Dermis blood vessel endothelial cell (primary cell): Measurements from ENCODE around the gene BDKRB1. TPM values are rescaled to one million over a fixed set of nuclear protein-coding genes. Genes with fewer than 3 reads are reported as not detected.
"Not testable (repeated sequence)": the region's sequence is repeated elsewhere in the genome, so short reads cannot be mapped to it uniquely, and the experiment has no call there.

ENCODE experiments used
- DNase-seq: peaks from one replicate; pipeline ENCODE4 v3.0.0; 2010
- total RNA-seq: library from RNA; depleted of rRNA; stranded (reverse); fragments of >200 nt; gene quantifications from 2 replicates; pipeline ENCODE4 v1.2.3, GENCODE V29; 2014

Gene BDKRB1
- total RNA-seq, 1 donor from 2014 or later, result not detected

DNA sequence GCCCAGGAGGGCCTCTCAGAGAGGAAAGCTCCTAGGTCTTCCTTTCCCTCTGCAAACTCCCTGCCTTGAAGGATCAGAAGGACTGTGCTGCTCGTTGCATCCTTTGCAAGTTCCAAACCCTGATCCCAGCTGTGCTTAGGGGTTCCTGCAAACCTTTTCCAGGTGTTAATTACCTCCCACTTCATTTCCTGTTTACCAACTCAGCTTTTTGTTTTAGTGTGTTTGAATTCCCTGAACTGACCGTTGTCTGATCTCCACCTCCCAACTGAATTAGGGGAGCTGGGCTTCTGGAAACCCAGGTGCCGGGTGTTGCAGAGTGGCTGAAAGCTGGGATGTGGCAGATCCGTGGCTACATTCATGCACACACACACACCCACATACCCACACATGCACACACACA, 20.6 kb upstream of the BDKRB1 start:
- no peak for DNase-seq

- no peak for DNase-seq
Measured at GRCh38 chr14:96237641-96238040, 18.4 kb upstream of the BDKRB1 start.

DNA sequence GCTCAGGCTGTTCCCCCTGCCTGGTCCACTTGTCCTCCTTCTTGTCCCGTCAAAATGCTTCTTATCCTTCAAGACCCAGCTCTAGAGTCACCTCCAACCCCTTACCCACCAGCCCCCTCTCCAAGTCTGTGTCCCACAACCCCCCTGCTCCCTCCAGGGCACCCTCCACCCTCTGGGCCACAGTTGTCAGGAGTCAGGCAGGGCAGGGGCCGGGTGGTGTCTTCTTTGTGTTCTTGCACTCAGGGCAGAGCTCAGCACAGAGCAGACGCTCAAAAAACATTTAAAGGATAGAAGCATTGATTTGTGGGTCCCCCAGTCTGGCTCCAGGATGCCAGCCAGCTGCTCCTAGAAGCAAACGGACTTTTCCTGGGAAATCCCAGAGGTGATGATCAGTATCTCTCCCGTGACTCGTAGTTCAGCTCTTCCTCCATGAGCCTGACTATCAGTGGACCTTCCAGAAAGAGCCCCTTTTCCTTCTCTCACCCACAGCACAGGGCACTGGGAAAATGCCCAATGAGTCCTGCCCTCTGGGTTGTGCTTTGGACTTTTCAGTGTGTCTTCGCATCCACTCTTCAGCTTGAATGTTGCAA, 17.2 kb upstream of the BDKRB1 start:
- DNase-seq, result no peak

GRCh38 chr14:96239711-96240141, 16.3 kb upstream of the BDKRB1 start:
- no peak for DNase-seq

DNA sequence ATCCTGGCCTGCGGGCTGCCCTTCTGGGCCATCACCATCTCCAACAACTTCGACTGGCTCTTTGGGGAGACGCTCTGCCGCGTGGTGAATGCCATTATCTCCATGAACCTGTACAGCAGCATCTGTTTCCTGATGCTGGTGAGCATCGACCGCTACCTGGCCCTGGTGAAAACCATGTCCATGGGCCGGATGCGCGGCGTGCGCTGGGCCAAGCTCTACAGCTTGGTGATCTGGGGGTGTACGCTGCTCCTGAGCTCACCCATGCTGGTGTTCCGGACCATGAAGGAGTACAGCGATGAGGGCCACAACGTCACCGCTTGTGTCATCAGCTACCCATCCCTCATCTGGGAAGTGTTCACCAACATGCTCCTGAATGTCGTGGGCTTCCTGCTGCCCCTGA, 15.4 kb upstream of the BDKRB1 start:
- no peak for DNase-seq

GRCh38 chr14:96242126-96242525, 13.9 kb upstream of the BDKRB1 start:
- no peak for DNase-seq

DNA sequence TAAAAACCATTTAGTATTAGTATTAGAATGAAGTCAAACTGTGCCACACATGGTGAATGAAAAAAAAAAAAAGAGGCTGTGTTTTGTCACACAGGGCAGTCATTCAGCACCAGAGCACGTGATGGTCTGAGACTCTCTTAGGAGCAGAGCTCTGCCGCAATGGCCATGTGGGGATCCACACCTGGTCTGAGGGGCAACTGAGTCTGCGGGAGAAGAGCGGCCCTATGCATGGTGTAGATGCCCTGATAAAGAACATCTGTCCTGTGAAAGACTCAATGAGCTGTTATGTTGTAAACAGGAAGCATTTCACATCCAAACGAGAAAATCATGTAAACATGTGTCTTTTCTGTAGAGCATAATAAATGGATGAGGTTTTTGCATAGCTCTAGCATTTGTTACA, 12.2 kb upstream of the BDKRB1 start:
- no peak for DNase-seq

GRCh38 chr14:96245074-96245473, 10.9 kb upstream of the BDKRB1 start:
- not testable (repeated sequence) for DNase-seq

- DNase-seq, result no peak
Measured at GRCh38 chr14:96245710-96246538, 10.1 kb upstream of the BDKRB1 start.

- no peak for DNase-seq
Measured at GRCh38 chr14:96246539-96246847, 9.5 kb upstream of the BDKRB1 start.

DNA sequence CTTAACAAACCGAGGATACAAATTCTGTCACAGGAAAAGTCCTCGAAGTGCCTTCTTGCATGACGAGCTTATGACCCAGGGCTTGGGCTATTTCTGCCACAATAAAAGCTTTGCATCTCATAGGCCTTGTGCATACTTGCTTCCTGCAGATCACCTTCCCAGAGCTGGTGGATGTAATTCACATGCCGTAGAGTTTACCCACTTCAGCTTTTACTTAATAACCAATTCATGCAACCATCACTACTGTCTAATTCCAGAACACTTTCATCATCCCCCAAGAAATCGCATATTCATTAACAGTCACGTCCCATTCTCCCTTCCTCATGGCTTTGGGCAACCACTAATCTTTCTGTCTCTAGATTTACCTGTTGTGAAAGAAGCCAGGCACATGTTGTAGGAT, 9.0 kb upstream of the BDKRB1 start:
- no peak for DNase-seq

DNA sequence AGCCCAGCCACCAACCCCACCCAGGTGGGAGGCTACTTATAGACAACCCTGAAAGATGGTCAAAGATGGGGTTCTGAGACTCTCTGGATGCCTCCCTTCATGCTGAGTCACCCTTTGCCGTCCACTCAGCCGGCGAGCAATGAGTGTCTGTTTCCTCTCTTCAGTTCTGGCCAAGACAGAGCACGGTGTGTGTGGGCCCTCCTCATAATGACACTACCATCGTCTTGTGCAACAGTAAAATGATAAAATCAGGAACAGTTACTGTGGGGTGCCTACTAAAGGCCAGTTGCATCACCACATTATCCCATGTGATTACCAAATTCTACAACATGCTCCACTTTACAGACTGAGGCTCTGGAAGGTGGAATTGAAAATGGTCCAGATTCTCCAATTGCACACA, 7.0 kb upstream of the BDKRB1 start:
- DNase-seq, result no peak

DNA sequence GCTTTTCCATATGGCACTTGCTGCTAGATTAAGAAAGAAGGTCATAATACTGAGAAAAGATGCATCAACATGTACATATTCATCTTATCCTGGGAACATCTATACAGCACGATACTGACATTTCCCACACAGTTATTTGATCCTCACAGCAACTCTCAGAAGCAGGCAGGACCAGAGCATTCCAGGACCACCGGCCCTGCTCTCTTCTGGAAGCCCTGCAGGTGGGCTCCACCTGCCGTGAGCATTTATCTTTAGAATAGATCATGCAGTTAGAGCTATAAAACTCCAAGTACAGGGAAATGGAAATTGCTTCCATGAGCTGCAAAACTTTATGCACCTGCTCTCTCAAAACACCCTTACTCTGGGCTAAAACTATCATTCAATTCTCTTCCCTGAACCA, 5.5 kb upstream of the BDKRB1 start:
- no peak for DNase-seq

DNA sequence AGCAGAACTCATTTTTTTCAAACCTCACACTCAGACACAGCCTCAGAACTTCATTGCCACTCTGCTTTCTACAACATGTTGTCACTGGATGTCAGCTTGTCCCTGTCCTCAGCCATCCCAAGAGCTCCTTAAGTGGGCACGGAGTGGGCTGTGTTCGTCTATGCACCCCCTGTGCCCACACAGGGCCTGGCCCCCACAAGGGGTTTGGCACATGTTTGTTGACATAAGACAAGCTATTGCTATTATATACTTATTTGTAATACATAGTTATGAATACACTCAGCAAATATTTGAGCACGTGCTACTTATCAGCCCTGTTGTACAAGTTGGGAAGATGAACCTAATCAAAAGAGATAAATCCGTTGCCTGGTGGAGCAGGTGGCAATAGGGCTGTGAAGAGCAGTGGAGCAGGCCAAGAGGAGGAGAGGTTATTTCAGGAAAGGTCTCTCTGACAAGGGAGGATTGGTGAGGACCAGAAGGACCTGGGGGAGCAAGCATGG, 4.3 kb upstream of the BDKRB1 start:
- no peak for DNase-seq

DNA sequence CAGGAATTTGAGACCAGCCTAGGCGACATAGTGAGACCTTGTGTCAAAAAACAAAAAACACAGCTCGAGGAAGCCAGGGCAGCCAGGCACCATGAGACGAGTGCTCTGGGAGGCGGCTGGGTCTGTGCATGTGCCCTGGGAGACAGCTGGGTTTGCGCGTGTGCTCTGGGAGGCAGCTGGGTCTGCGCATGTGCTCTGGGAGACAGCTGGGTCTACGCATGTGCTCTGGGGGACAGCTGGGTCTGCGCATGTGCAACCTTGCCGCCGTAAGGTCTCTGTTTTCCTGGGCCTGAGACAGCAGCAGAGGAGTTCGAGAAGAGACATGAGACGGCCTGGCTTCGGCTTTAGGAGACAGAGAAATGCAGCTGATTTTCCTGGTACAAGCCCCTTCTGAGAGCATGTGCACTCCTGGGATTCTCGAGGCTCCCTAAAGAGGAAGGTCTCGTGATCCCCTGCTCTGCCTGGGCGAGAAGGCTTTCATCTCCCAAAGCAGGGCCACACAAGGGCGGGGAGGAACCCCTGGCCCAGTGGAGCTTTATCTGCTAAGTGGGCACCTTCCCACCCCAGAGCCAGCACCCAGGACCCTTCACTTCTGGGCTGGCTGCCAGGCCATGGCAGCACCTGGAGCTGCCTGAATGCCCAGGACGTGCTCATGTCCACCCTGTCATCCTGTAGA, 3.5 kb upstream of the BDKRB1 start:
- DNase-seq, result no peak

- no peak for DNase-seq
Measured at GRCh38 chr14:96252999-96253539, 2.9 kb upstream of the BDKRB1 start.

GRCh38 chr14:96254687-96255086, 1.3 kb upstream of the BDKRB1 start:
- no peak for DNase-seq

DNA sequence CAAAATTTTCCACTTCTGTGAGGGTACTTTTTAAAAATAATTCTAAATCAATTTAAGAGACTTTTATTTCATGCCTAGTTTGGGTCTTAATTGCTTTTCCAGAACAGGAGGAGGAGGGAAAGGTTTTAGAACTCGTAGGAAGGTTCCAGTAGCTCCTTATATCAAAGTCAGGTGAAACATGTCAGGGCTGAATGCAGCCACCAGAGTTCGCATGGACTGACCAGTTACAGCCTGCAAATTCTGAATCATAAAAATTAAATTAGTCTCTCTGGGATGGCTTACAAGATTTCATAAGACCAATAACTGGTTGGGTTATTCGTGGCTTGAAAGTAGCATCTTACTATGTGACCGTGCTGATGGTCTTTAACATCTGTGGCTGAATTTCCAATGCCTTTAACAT, 397 bp downstream of the BDKRB1 start:
- DNase-seq, result peak; percentile 10

GRCh38 chr14:96257056-96257455, 1.0 kb downstream of the BDKRB1 start:
- DNase-seq, result no peak

DNA sequence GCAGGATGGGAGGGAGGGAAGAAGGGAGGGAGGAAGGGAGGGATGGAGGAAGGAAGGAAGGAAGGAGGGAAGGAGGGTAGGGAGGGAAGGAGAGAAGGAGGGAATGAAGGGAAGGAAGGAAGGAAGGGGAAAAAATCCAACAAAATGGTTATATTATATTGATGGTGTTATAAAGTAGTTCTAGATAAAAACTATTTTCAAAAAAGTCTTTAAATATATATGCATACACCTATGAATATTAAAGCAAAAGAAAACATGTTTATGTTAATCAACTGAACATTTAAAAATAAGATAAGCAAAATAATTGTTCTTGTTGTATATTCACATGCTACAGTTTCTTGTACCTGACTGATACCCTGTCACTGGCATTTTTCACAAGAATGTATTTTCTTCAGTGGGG, 1.9 kb downstream of the BDKRB1 start:
- no peak for DNase-seq

- DNase-seq, result no peak
Measured at GRCh38 chr14:96260341-96260821, 4.4 kb downstream of the BDKRB1 start.

DNA sequence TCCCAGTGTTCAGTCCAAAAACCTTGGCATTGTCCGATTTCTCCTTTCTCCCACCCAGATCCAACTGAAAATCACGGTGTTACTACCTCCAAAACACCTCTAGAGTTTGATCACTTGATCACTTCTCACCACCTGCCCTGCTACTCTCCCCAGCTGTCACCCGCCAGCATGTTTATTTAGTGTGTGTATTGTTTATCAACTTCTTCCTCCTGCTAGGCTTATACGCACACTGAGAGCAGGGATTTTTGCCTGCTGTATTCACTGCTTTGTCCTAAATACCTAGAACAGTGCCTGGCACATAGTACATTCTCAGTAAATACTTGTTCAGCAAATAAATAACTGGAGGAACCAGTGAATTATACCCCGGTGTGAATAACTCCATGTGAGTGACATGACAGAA, 5.0 kb downstream of the BDKRB1 start:
- no peak for DNase-seq
